Prostate gland (tissue), 2 donors: ENCODE results near the gene CLK3.

Source experiments
- CTCF ChIP-seq, 4 experiments: fragments of 200-600 bp in 2 of 4; fragments of 450-650 bp in 2 of 4; sonication (generic) in 2 of 4; IDR thresholded peaks; 1 replicate in 3 of 4; 2 replicates in 1 of 4; pipeline ENCODE4 v1.5.1; 2016 to 2019; ENCODE audit warnings: antibody characterized with exemption in 4 of 4, mild to moderate bottlenecking in 2 of 4, moderate library complexity in 2 of 4
- POLR2A ChIP-seq: fragments of 450-650 bp; IDR thresholded peaks from one replicate; pipeline ENCODE4 v1.6.1; 2016; ENCODE audit warnings: antibody characterized with exemption, mild to moderate bottlenecking
- POLR2AphosphoS5 ChIP-seq: sonication (generic); formaldehyde crosslinking; IDR thresholded peaks from one replicate; pipeline ENCODE4 v1.6.1; 2017; ENCODE audit warnings: antibody characterized with exemption

GRCh38 chr15:74643665-74644204 is 28.1 kb downstream of the CLK3 start:
- TF ChIP-seq CTCF (IDR thresholded peaks at IDR 0.05) (no peak), POLR2A (no peak), POLR2AphosphoS5 (no peak)
